ENCODE results near the gene GRID1. TPM values are rescaled to one million over a fixed set of nuclear protein-coding genes. Genes with fewer than 3 reads are reported as not detected.

GRID1 gene
- polyA plus RNA-seq, 1 donor (not counting 4 experiments of a cell fraction or from before 2014, with no cell fraction given), result 0.01 TPM

GRCh38 chr10:86218842-86219241 lies 147.8 kb downstream of the GRID1 start:
- no peak for DNase-seq (ENCODE audit: low read depth, low spot score)
- TF ChIP-seq EZH2 (IDR thresholded peaks at IDR 0.05; ENCODE audit: low read length), result no peak
- TF ChIP-seq CTCF (optimal IDR thresholded peaks at IDR 0.05 in 1 of 3, IDR thresholded peaks at IDR 0.05 in 1 of 3, conservative IDR thresholded peaks at IDR 0.05 in 1 of 3; ENCODE audit: extremely low read depth in 1 of 3, insufficient read depth in 2 of 3, low read length in 3 of 3), result no peak
- no peak for FAIRE-seq
- dilution Hi-C loops (cut with MboI; ENCODE audit: extremely low pct_ligation_motif_present, low sequenced_read_pairs), result no loop called here
- Histone ChIP-seq H3K36me3 (ENCODE audit: control insufficient read depth in 2 of 2, extremely low read depth in 1 of 2, insufficient read depth in 2 of 2, low read length in 2 of 2) (no peaks in the 10 kb centered on the region), H4K20me1 (ENCODE audit: control insufficient read depth, extremely low read depth, insufficient read depth, low read length) (no peaks in the 10 kb centered on the region), H3K9ac (ENCODE audit: control insufficient read depth, extremely low read depth, insufficient read depth, low read length) (no peak overlapping the region), H3K9me1 (ENCODE audit: control insufficient read depth, extremely low read depth, insufficient read depth, low read length) (no peaks in the 10 kb centered on the region), H2AFZ (ENCODE audit: control insufficient read depth, low read length) (no peak overlapping the region), H3K4me1 (ENCODE audit: control insufficient read depth, extremely low read depth, insufficient read depth, low read length) (no peaks in the 10 kb centered on the region), H3K27ac (ENCODE audit: control insufficient read depth, insufficient read depth, low read length) (no peak overlapping the region), H3K27me3 (ENCODE audit: control insufficient read depth, extremely low read depth, insufficient read depth, low read length) (no peaks in the 10 kb centered on the region), H3K4me2 (ENCODE audit: control insufficient read depth, extremely low read depth, insufficient read depth, low read depth, low read length) (no peak overlapping the region), H3K9me3 (ENCODE audit: control insufficient read depth, low read depth, low read length) (no peaks in the 10 kb centered on the region), H3K4me3 (ENCODE audit: control insufficient read depth in 2 of 3, extremely low read depth in 1 of 3, insufficient read depth in 2 of 3, low read depth in 1 of 3, low read length in 3 of 3) (no peak overlapping the region), H3K79me2 (ENCODE audit: control insufficient read depth, insufficient read depth, low read length) (no peaks in the 10 kb centered on the region)

- DNase-seq (ENCODE audit: low read depth, low spot score), result no peak
Measured at GRCh38 chr10:86218160-86218559, 148.4 kb downstream of the GRID1 start.

More at GRCh38 chr10:86218160-86218559, 148.4 kb downstream of the GRID1 start:
- Histone ChIP-seq H2AFZ (ENCODE audit: control insufficient read depth, low read length) (no peak overlapping the region), H3K79me2 (ENCODE audit: control insufficient read depth, insufficient read depth, low read length) (no peaks in the 10 kb centered on the region), H3K9me1 (ENCODE audit: control insufficient read depth, extremely low read depth, insufficient read depth, low read length) (no peaks in the 10 kb centered on the region), H3K27me3 (ENCODE audit: control insufficient read depth, extremely low read depth, insufficient read depth, low read length) (no peaks in the 10 kb centered on the region), H3K4me1 (ENCODE audit: control insufficient read depth, extremely low read depth, insufficient read depth, low read length) (no peaks in the 10 kb centered on the region), H3K9me3 (ENCODE audit: control insufficient read depth, low read depth, low read length) (no peaks in the 10 kb centered on the region), H3K36me3 (ENCODE audit: control insufficient read depth in 2 of 2, extremely low read depth in 1 of 2, insufficient read depth in 2 of 2, low read length in 2 of 2) (no peaks in the 10 kb centered on the region), H3K9ac (ENCODE audit: control insufficient read depth, extremely low read depth, insufficient read depth, low read length) (no peak overlapping the region), H3K27ac (ENCODE audit: control insufficient read depth, insufficient read depth, low read length) (no peak overlapping the region), H4K20me1 (ENCODE audit: control insufficient read depth, extremely low read depth, insufficient read depth, low read length) (no peaks in the 10 kb centered on the region), H3K4me2 (ENCODE audit: control insufficient read depth, extremely low read depth, insufficient read depth, low read depth, low read length) (no peak overlapping the region), H3K4me3 (ENCODE audit: control insufficient read depth in 2 of 3, extremely low read depth in 1 of 3, insufficient read depth in 2 of 3, low read depth in 1 of 3, low read length in 3 of 3) (no peak overlapping the region)
- FAIRE-seq, result no peak
- TF ChIP-seq CTCF (optimal IDR thresholded peaks at IDR 0.05 in 1 of 3, IDR thresholded peaks at IDR 0.05 in 1 of 3, conservative IDR thresholded peaks at IDR 0.05 in 1 of 3; ENCODE audit: extremely low read depth in 1 of 3, insufficient read depth in 2 of 3, low read length in 3 of 3), result no peak
- TF ChIP-seq EZH2 (IDR thresholded peaks at IDR 0.05; ENCODE audit: low read length), result no peak
- dilution Hi-C loops (cut with MboI; ENCODE audit: extremely low pct_ligation_motif_present, low sequenced_read_pairs), result no loop called here
